Amniotic epithelial cell (primary cell): ENCODE data around the gene GNL2.

ENCODE experiments used
- DNase-seq: peaks from one replicate; pipeline ENCODE4 v3.0.0-alpha.2; 2010; ENCODE audit warnings: low read depth

GNL2 gene

GRCh38 chr1:37595440-37596181 lies at the start of gene GNL2:
TSS of gene GNL2 (minus strand) at chr1:37595937. CDS start at chr1:37595822, 115 bp downstream.
- peak; percentile 93 for DNase-seq

GRCh38 chr1:37641059-37641458 lies 45.3 kb upstream of the GNL2 start:
- DNase-seq: no peak

- no peak for DNase-seq
Measured at GRCh38 chr1:37636435-37636834, 40.7 kb upstream of the GNL2 start.

- no peak for DNase-seq
Measured at GRCh38 chr1:37634992-37635902, 39.5 kb upstream of the GNL2 start.

GRCh38 chr1:37634244-37634991 lies 38.7 kb upstream of the GNL2 start, which contains the start of gene RSPO1:
TSS of gene RSPO1 (minus strand) at chr1:37634892. CDS start at chr1:37629661, 5,231 bp downstream.
- peak; percentile 11 for DNase-seq

- no peak for DNase-seq
Measured at GRCh38 chr1:37633938-37634243, 38.2 kb upstream of the GNL2 start.

- no peak for DNase-seq
Measured at GRCh38 chr1:37633040-37633937, 37.6 kb upstream of the GNL2 start.

GRCh38 chr1:37631036-37631435 lies 35.3 kb upstream of the GNL2 start:
- no peak for DNase-seq

- peak; percentile 19 for DNase-seq
Measured at GRCh38 chr1:37630426-37631028, 34.8 kb upstream of the GNL2 start.

- no peak for DNase-seq
Measured at GRCh38 chr1:37629726-37630425, 34.1 kb upstream of the GNL2 start.

GRCh38 chr1:37629008-37629407 lies 33.3 kb upstream of the GNL2 start:
- DNase-seq: no peak

- no peak for DNase-seq
Measured at GRCh38 chr1:37628026-37628556, 32.4 kb upstream of the GNL2 start.

GRCh38 chr1:37622131-37622530 lies 26.4 kb upstream of the GNL2 start:
- no peak for DNase-seq

- no peak for DNase-seq
Measured at GRCh38 chr1:37621326-37621870, 25.7 kb upstream of the GNL2 start.

GRCh38 chr1:37620707-37621106 lies 25.0 kb upstream of the GNL2 start:
- DNase-seq: no peak

- no peak for DNase-seq
Measured at GRCh38 chr1:37616330-37616729, 20.6 kb upstream of the GNL2 start.

GRCh38 chr1:37614105-37614504 lies 18.4 kb upstream of the GNL2 start:
- DNase-seq: no peak

- DNase-seq: no peak
Measured at GRCh38 chr1:37612186-37612585, 16.4 kb upstream of the GNL2 start.

- no peak for DNase-seq
Measured at GRCh38 chr1:37609994-37610393, 14.3 kb upstream of the GNL2 start.

- no peak for DNase-seq
Measured at GRCh38 chr1:37609002-37609401, 13.3 kb upstream of the GNL2 start.
